Head of caudate nucleus (tissue), 42 donors: ENCODE data around the gene MAP1B.

Experiments used
- DNase-seq, 42 donors: peaks; one replicate each; pipeline versions ENCODE4 v3.0.0 to v3.0.0-alpha.2; 2020 to 2021; ENCODE audit warnings: mixed read lengths in 7 of 42
- intact Hi-C: fragments of 100-400 bp; cut with DNase I; formaldehyde crosslinking; loops from one replicate; pipeline ENCODE4 v1.15.0; 2022

Gene MAP1B

GRCh38 chr5:72231991-72232703 lies 124.9 kb downstream of the MAP1B start:
- intact Hi-C loops = no loop called here
- no peak for DNase-seq

GRCh38 chr5:72232838-72233237 lies 125.6 kb downstream of the MAP1B start:
- intact Hi-C loops = no loop called here
- DNase-seq = no peak

- intact Hi-C loops = no loop called here
- DNase-seq = no peak
These were observed 126.6 kb downstream of the MAP1B start for GRCh38 chr5:72233835-72234234.

GRCh38 chr5:72234265-72234700 lies 127.0 kb downstream of the MAP1B start:
- intact Hi-C loops = no loop called here
- no peak for DNase-seq

- no peak for DNase-seq
- intact Hi-C loops = no loop called here
These were observed 127.6 kb downstream of the MAP1B start for GRCh38 chr5:72234868-72235267.

- intact Hi-C loops = no loop called here
- DNase-seq = no peak
These were observed 128.4 kb downstream of the MAP1B start for GRCh38 chr5:72235725-72236124.

GRCh38 chr5:72237415-72237814 lies 130.1 kb downstream of the MAP1B start:
- intact Hi-C loops = no loop called here
- DNase-seq = no peak

GRCh38 chr5:72237879-72238278 lies 130.6 kb downstream of the MAP1B start:
- no peak for DNase-seq
- intact Hi-C loops = no loop called here

- DNase-seq = no peak
- intact Hi-C loops = no loop called here
These were observed 131.6 kb downstream of the MAP1B start for GRCh38 chr5:72238712-72239445.

- DNase-seq = peak; percentile 40 to 86 (median 71)
- intact Hi-C loops = loop anchor here (5.0 kb wide), 1 partner anchor 104 kb away; no protein-coding TSS in a partner anchor
These were observed 134.2 kb downstream of the MAP1B start for GRCh38 chr5:72241346-72242003.

- peak in 15 of 42 donors; percentile 6 to 56 (median 22) for DNase-seq
- intact Hi-C loops = loop anchor here (5.0 kb wide), 1 partner anchor 106 kb away; no protein-coding TSS in a partner anchor
These were observed 135.7 kb downstream of the MAP1B start for GRCh38 chr5:72242796-72243475.

GRCh38 chr5:72243706-72244105 lies 136.4 kb downstream of the MAP1B start:
- DNase-seq = no peak
- intact Hi-C loops = loop anchor here (2.0 to 5.0 kb wide), 2 partner anchors 63 to 106 kb away; no protein-coding TSS in a partner anchor

- DNase-seq = peak in 33 of 42 donors; percentile 18 to 79 (median 56)
- intact Hi-C loops = loop anchor here (2.0 to 5.0 kb wide), 2 partner anchors 64 to 108 kb away; no protein-coding TSS in a partner anchor
These were observed 137.6 kb downstream of the MAP1B start for GRCh38 chr5:72244862-72245371.

- intact Hi-C loops = loop anchor here (2.0 kb wide), 1 partner anchor 65 kb away; no protein-coding TSS in a partner anchor
- no peak for DNase-seq
These were observed 138.3 kb downstream of the MAP1B start for GRCh38 chr5:72245546-72245945.

GRCh38 chr5:72245951-72246532 lies 138.8 kb downstream of the MAP1B start:
- no peak for DNase-seq
- intact Hi-C loops = loop anchor here (2.0 kb wide), 1 partner anchor 65 kb away; no protein-coding TSS in a partner anchor

GRCh38 chr5:72246954-72247442 lies 139.7 kb downstream of the MAP1B start:
- intact Hi-C loops = no loop called here
- no peak for DNase-seq

- intact Hi-C loops = no loop called here
- peak in 24 of 42 donors; percentile 16 to 86 (median 57) for DNase-seq
These were observed 141.2 kb downstream of the MAP1B start for GRCh38 chr5:72248410-72248981.

GRCh38 chr5:72251386-72251785 lies 144.1 kb downstream of the MAP1B start:
- intact Hi-C loops = no loop called here
- no peak for DNase-seq
